NCI-H748 (cell line): ENCODE data around the gene CPEB1.
"Not testable (repeated sequence)": the region's sequence is repeated elsewhere in the genome, so short reads cannot be mapped to it uniquely, and the experiment has no call there.

Experiments used
- DNase-seq: peaks from one replicate; lab custom pipeline; 2025; ENCODE audit not compliant: unreplicated experiment; lab: John Stamatoyannopoulos, UW

The CPEB1 gene

GRCh38 chr15:82530606-82531379 is 116.4 kb downstream of the CPEB1 start:
- no peak for DNase-seq

- no peak for DNase-seq
These were observed 117.2 kb downstream of the CPEB1 start for GRCh38 chr15:82530006-82530405.

DNA sequence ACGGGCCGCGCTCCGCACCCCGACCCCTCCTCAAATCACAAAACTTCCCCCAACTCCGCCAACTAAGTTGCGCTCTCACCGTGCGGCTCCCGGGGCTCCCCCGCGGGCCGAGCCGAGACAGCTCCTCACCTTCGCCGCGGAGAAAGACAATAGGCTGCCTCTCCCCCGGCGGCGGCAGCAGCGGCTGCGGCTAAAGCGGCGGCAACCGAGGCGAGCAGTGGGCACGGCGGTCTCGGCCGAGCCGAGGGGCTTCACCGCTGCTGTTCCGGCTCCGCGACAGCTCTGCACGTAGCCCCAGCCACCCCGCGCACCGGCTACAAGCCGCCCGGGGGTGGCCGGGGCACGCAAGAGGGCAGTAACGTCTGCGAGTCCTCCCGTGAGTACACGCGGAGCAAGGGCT is 133.6 kb downstream of the CPEB1 start:
- DNase-seq = not testable (repeated sequence)

GRCh38 chr15:82507693-82508092 is 139.5 kb downstream of the CPEB1 start:
- not testable (repeated sequence) for DNase-seq

DNA sequence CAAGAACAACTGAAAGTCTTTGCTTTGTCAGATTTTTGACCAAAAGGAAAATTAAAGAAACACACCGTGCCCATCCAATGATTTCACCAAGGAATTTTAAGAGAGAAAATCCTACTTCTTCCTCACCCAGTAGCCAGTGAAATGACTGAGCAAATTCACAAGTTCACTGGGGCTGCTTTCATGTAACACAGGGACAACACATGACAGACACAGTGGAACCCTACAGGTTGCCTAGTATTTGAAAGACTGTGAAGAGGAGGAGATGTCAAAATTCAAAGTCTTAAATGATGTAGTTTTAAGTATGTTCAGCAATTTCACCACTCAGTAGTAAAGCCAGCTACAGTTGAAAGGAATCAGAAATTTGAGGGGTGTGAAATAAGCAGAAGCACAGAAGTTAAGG is 140.1 kb downstream of the CPEB1 start:
- DNase-seq = not testable (repeated sequence)

DNA sequence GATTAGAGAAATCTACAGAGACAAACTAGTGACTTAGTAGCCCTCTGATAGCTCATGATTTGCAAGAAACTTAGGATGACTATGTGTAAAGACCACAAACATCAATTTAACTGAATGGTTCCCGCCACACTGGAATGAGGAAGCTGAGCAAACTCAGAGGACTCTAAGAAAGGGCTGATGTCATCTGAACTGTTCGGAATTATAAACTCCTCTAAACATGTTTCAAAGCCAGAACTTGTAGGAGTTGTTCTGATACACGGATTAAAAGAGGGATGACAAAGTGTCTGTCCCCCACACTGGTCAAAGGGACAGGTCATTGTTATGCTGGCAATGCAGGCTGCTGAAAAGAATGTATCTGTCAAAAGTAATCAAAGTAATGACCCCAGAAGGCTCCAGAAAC is 141.3 kb downstream of the CPEB1 start:
- DNase-seq = not testable (repeated sequence)

- not testable (repeated sequence) for DNase-seq
These were observed 143.1 kb downstream of the CPEB1 start for GRCh38 chr15:82504074-82504473.

GRCh38 chr15:82502700-82503339 is 144.3 kb downstream of the CPEB1 start:
- DNase-seq = not testable (repeated sequence)

DNA sequence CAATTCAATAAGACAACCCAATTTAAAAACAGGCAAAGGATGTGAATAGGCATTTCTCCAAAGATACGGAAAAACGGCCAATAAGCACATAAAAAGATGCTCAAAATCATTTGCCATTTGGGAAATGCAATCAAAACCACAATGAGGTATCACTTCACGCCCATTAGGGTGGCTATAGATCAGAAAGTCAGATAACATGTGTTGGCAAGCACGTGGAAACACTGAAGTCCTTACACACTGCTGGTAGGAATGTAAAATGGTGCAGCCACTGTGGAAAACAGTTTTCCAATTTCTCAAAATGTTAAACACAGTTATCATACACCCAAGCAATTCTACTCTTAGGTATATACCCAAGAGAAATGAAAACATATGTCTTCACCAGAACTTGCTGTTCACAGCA is 146.4 kb downstream of the CPEB1 start:
- not testable (repeated sequence) for DNase-seq

- DNase-seq = not testable (repeated sequence)
These were observed 149.2 kb downstream of the CPEB1 start for GRCh38 chr15:82497978-82498377.
